AG04450 (cell line): Measurements from ENCODE around the gene OMP. TPM values are rescaled to one million over a fixed set of nuclear protein-coding genes. Genes with fewer than 3 reads are reported as not detected.

Source experiments
- CTCF ChIA-PET: fragments of 300-600, 350-600 bp; formaldehyde crosslinking; extraction: SDS; loops from one replicate; lab custom pipeline; 2022; ENCODE audit warnings: antibody characterized with exemption, inconsistent platforms; lab: Charles Lee
- POLR2A ChIA-PET: fragments of 350-600 bp; formaldehyde crosslinking; extraction: SDS; loops from one replicate; lab custom pipeline; 2021; ENCODE audit warnings: antibody characterized with exemption, inconsistent platforms; lab: Yijun Ruan, JAX
- DNase-seq: peaks from one replicate; pipeline ENCODE4 v3.0.0-alpha.2; 2011; ENCODE audit warnings: low read depth, low spot score
- H3K27ac ChIP-seq: one replicate; pipeline ENCODE4 v1.5.1; 2012; ENCODE audit warnings: low read depth, low read length, control low read depth
- H3K27me3 ChIP-seq: one replicate; pipeline ENCODE4 v1.6.0; 2012; ENCODE audit warnings: low read length; ENCODE audit not compliant: control insufficient read depth, insufficient read depth
- H3K4me3 ChIP-seq: 2 replicates; pipeline ENCODE4 v1.5.1; 2011; ENCODE audit warnings: mild to moderate bottlenecking, low read depth, low read length, control low read depth
- H3K9me3 ChIP-seq: 2 replicates; pipeline ENCODE4 v1.5.1; 2012; ENCODE audit warnings: low read length; ENCODE audit not compliant: control insufficient read depth, insufficient read depth
- polyA plus RNA-seq: library from polyadenylated mRNA; depleted of rRNA; stranded (reverse); fragments of >200 nt; gene quantifications from 2 replicates; pipeline ENCODE4 v1.2.3, GENCODE V29; 2011
- TF ChIP-seq, protein P1 (sequence below): IDR thresholded peaks from 2 replicates; pipeline ENCODE4 v1.5.1; 2011; ENCODE audit warnings: low read depth, low read length, control low read depth, inconsistent platforms

OMP gene
- polyA plus RNA-seq, 1 experiment = not detected

DNA sequence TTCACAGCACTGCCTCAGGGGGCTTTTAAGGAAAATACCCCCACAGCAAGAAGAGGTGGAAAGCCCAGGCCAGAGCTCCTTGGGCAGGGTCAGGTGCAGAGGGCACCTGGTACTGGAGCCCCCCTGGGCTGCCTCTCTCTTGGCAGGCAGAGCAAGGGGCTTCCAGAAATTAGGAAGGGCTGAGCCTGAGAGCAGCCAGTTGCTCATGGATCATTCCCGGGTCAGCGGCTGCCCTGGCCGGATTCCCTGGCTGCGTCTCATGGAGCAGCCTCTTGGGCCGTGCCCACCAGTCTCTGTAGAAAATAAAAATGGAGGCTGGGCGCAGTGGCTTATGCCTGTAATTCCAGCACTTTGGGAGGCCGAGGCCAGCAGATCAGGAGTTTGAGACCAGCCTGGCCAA lies 10.3 kb upstream of the OMP start:
- ChIA-PET CTCF (interaction anchor here (1.8 to 6.7 kb wide), 10 partner anchors 9 to 172 kb away, joined by 9 to 156 read pairs (median 20); partner anchors contain the start of genes CAPN5 and OMP), POLR2A (interaction anchor here (0.7 kb wide), 1 partner anchor 45 kb away, joined by 3 read pairs; no protein-coding TSS in a partner anchor)
- Histone ChIP-seq H3K27me3 (no peaks in the 10 kb centered on the region), H3K27ac (no peak overlapping the region), H3K4me3 (no peak overlapping the region), H3K9me3 (no peaks in the 10 kb centered on the region)
- TF ChIP-seq, protein P1, sequence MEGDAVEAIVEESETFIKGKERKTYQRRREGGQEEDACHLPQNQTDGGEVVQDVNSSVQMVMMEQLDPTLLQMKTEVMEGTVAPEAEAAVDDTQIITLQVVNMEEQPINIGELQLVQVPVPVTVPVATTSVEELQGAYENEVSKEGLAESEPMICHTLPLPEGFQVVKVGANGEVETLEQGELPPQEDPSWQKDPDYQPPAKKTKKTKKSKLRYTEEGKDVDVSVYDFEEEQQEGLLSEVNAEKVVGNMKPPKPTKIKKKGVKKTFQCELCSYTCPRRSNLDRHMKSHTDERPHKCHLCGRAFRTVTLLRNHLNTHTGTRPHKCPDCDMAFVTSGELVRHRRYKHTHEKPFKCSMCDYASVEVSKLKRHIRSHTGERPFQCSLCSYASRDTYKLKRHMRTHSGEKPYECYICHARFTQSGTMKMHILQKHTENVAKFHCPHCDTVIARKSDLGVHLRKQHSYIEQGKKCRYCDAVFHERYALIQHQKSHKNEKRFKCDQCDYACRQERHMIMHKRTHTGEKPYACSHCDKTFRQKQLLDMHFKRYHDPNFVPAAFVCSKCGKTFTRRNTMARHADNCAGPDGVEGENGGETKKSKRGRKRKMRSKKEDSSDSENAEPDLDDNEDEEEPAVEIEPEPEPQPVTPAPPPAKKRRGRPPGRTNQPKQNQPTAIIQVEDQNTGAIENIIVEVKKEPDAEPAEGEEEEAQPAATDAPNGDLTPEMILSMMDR = no peak
- no peak for DNase-seq

DNA sequence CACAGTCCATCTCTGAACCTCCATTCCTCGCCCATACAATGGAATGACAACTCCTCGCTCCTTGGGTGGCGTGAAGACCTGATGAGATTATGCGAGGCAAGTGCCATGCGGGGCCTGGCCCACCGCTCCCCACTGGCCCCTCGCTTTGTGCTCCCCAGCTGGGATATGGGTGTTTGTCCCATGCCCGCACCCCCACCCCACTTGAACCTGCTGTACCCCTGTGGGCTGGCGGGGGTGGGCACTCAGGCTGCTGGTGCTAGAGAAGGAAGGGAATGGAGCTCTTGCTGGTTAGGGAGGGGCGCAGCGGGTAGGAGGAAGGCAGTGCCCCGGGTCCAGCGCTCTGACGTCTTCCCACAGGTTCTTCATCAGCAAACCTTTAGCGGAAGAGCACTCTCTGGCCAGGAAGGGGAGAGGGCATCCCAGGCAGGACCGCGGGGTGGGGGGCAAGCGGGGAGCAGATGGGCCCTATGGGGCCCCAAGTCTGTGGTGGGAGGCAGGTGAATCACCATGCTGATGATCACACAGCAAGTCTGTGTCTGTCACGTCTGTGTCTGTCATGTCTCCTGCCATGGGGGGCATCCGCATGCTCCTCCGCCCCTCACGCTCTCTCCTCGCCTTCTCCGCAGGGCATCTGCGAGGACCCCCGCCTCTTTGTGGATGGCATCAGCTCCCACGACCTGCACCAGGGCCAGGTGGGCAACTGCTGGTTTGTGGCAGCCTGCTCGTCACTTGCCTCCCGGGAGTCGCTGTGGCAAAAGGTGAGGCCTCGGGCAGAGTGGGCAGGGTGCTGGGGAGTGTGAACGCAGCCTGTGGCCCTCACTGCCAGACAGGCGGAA lies 9.4 kb upstream of the OMP start:
- ChIA-PET POLR2A (no interaction called here), CTCF (interaction anchor here (1.9 to 6.7 kb wide), 4 partner anchors 41 to 173 kb away, joined by 9 to 156 read pairs (median 28); no protein-coding TSS in a partner anchor)
- H3K4me3 ChIP-seq = no peak overlapping the region
- H3K9me3 ChIP-seq = no peaks in the 10 kb centered on the region
- no peak for DNase-seq
- no peak overlapping the region for H3K27ac ChIP-seq
- TF ChIP-seq, protein P1 = no peak
- no peaks in the 10 kb centered on the region for H3K27me3 ChIP-seq

GRCh38 chr11:77093987-77094840 lies 8.4 kb upstream of the OMP start:
- no peak for DNase-seq
- CTCF ChIA-PET = interaction anchor here (1.5 to 6.7 kb wide), 2 partner anchors 46 kb away, joined by 4 to 156 read pairs; no protein-coding TSS in a partner anchor
- no peaks in the 10 kb centered on the region for H3K27me3 ChIP-seq
- POLR2A ChIA-PET = no interaction called here
- no peak overlapping the region for H3K4me3 ChIP-seq
- TF ChIP-seq, protein P1 = no peak
- no peak overlapping the region for H3K27ac ChIP-seq
- H3K9me3 ChIP-seq = no peaks in the 10 kb centered on the region

- ChIA-PET POLR2A (no interaction called here), CTCF (interaction anchor here (1.5 kb wide), 1 partner anchor 47 kb away, joined by 4 read pairs; no protein-coding TSS in a partner anchor)
- H3K27me3 ChIP-seq = no peaks in the 10 kb centered on the region
- H3K4me3 ChIP-seq = no peak overlapping the region
- no peaks in the 10 kb centered on the region for H3K9me3 ChIP-seq
- TF ChIP-seq, protein P1 = no peak
- H3K27ac ChIP-seq = no peak overlapping the region
- no peak for DNase-seq
Measured at GRCh38 chr11:77094841-77095365, 7.7 kb upstream of the OMP start.
